Smooth muscle cell (in vitro differentiated cells): ENCODE measurements around the gene CA7. TPM values are rescaled to one million over a fixed set of nuclear protein-coding genes. Genes with fewer than 3 reads are reported as not detected.

Experiments used
- DNase-seq: peaks from one replicate; lab custom pipeline; 2025; ENCODE audit not compliant: unreplicated experiment; lab: John Stamatoyannopoulos, UW
- H2AFZ ChIP-seq: fragments of 200-600 bp; sonication (generic); 2 replicates; pipeline ENCODE4 v1.6.0; 2016; ENCODE audit warnings: antibody characterized with exemption, low read depth, mild to moderate bottlenecking
- H3F3A ChIP-seq: fragments of 200-600 bp; sonication (generic); 2 replicates; pipeline ENCODE4 v1.6.0; 2017; ENCODE audit warnings: antibody characterized with exemption, low read depth
- H3K27ac ChIP-seq: fragments of 200-600 bp; sonication (generic); 2 replicates; pipeline ENCODE4 v1.5.1; 2016; ENCODE audit warnings: low read depth, mild to moderate bottlenecking
- H3K27me3 ChIP-seq: fragments of 200-600 bp; sonication (generic); 2 replicates; pipeline ENCODE4 v1.6.1; 2016; ENCODE audit warnings: low read depth, mild to moderate bottlenecking
- H3K36me3 ChIP-seq: fragments of 200-600 bp; sonication (generic); 2 replicates; pipeline ENCODE4 v1.5.1; 2016; ENCODE audit warnings: low read depth
- H3K4me1 ChIP-seq: fragments of 200-600 bp; sonication (generic); 2 replicates; pipeline ENCODE4 v1.5.1; 2016; ENCODE audit warnings: low read depth
- H3K4me2 ChIP-seq: fragments of 200-600 bp; sonication (generic); 2 replicates; pipeline ENCODE4 v1.6.0; 2016; ENCODE audit warnings: mild to moderate bottlenecking
- H3K4me3 ChIP-seq: fragments of 200-600 bp; sonication (generic); 2 replicates; pipeline ENCODE4 v1.5.1; 2016; ENCODE audit warnings: mild to moderate bottlenecking
- H3K79me2 ChIP-seq: fragments of 200-600 bp; sonication (generic); 2 replicates; pipeline ENCODE4 v1.6.0; 2016; ENCODE audit warnings: low read depth, mild to moderate bottlenecking
- H3K9ac ChIP-seq: fragments of 200-600 bp; sonication (generic); 2 replicates; pipeline ENCODE4 v1.6.0; 2016; ENCODE audit warnings: low read depth
- H3K9me3 ChIP-seq: fragments of 200-600 bp; sonication (generic); replicated peaks from 2 replicates; pipeline ENCODE4 v1.5.1; 2016; ENCODE audit warnings: low read depth
- H4K20me1 ChIP-seq: fragments of 200-600 bp; sonication (generic); 2 replicates; pipeline ENCODE4 v1.6.0; 2016; ENCODE audit warnings: low read depth
- CTCF ChIP-seq: fragments of 200-600 bp; sonication (generic); IDR thresholded peaks from 2 replicates; pipeline ENCODE4 v1.5.1; 2017; ENCODE audit warnings: borderline replicate concordance, mild to moderate bottlenecking, antibody characterized with exemption; ENCODE audit not compliant: insufficient read depth, poor library complexity, severe bottlenecking
- WGBS: methylation state at CpG from one replicate; pipeline ENCODE4 v1.1.7; 2016; ENCODE audit warnings: low lambda C conversion rate; 5-methylcytosine and 5-hydroxymethylcytosine counted together
- polyA plus RNA-seq: library from polyadenylated mRNA; unstranded; fragments of >200 nt; fragmentation: Nextera tagmentation; extraction: Ambion mirVana; gene quantifications from 2 replicates; pipeline ENCODE4 v1.2.1, GENCODE V29; 2016
- total RNA-seq: library from RNA; depleted of rRNA; stranded (reverse); fragments of >200 nt; gene quantifications from 2 replicates; pipeline ENCODE4 v1.2.3, GENCODE V29; 2014

CA7 gene
- total and polyA plus RNA-seq, 2 experiments from 2014 or later = not detected

- peaks cover 23% of the 10 kb centered on the region for H4K20me1 ChIP-seq
- no peak overlapping the region for H2AFZ ChIP-seq
- no peaks in the 10 kb centered on the region for H3K36me3 ChIP-seq
- H3K27ac ChIP-seq = no peak overlapping the region
- TF ChIP-seq CTCF = no peak
- no peak overlapping the region for H3K4me3 ChIP-seq
- DNase-seq = no peak
- no peak overlapping the region for H3K9ac ChIP-seq
- H3K79me2 ChIP-seq = peaks cover 16% of the 10 kb centered on the region
- H3K9me3 ChIP-seq = no peaks in the 10 kb centered on the region
- peaks cover 11% of the 10 kb centered on the region for H3K4me1 ChIP-seq
- WGBS = 91% methylated on average over 3 of the region's 3 CpGs
- peaks cover 11% of the 10 kb centered on the region for H3K27me3 ChIP-seq
- H3F3A ChIP-seq = no peaks in the 10 kb centered on the region
- H3K4me2 ChIP-seq = no peak overlapping the region
These were observed 12.0 kb upstream of the CA7 start for GRCh38 chr16:66832190-66832589.

GRCh38 chr16:66832661-66833305 lies 11.4 kb upstream of the CA7 start:
- Histone ChIP-seq H3K36me3 (no peaks in the 10 kb centered on the region), H3K9me3 (no peaks in the 10 kb centered on the region), H4K20me1 (peaks cover 21% of the 10 kb centered on the region), H3K9ac (no peak overlapping the region), H3K4me1 (peaks cover 11% of the 10 kb centered on the region), H3K27me3 (peaks cover 17% of the 10 kb centered on the region), H3K79me2 (peaks cover 15% of the 10 kb centered on the region), H3F3A (no peaks in the 10 kb centered on the region), H3K27ac (no peak overlapping the region), H2AFZ (no peak overlapping the region), H3K4me3 (no peak overlapping the region), H3K4me2 (no peak overlapping the region)
- TF ChIP-seq CTCF = no peak
- no peak for DNase-seq
- 81% methylated on average over 7 of the region's 7 CpGs for WGBS

- H4K20me1 ChIP-seq = peaks cover 3% of the 10 kb centered on the region
- no peak overlapping the region for H3K9ac ChIP-seq
- no peak overlapping the region for H3K27ac ChIP-seq
- no peak overlapping the region for H3K4me2 ChIP-seq
- H2AFZ ChIP-seq = no peak overlapping the region
- peaks cover 4% of the 10 kb centered on the region for H3K4me1 ChIP-seq
- no peak for DNase-seq
- peaks cover 36% of the 10 kb centered on the region for H3K27me3 ChIP-seq
- H3F3A ChIP-seq = no peaks in the 10 kb centered on the region
- TF ChIP-seq CTCF = no peak
- no peaks in the 10 kb centered on the region for H3K36me3 ChIP-seq
- H3K9me3 ChIP-seq = no peaks in the 10 kb centered on the region
- H3K79me2 ChIP-seq = peaks cover 7% of the 10 kb centered on the region
- 87% methylated on average over 5 of the region's 5 CpGs for WGBS
- H3K4me3 ChIP-seq = no peak overlapping the region
These were observed 9.5 kb upstream of the CA7 start for GRCh38 chr16:66834746-66835145.

- H2AFZ ChIP-seq = no peak overlapping the region
- 61% methylated on average over 3 of the region's 3 CpGs for WGBS
- no peak overlapping the region for H3K4me3 ChIP-seq
- H3F3A ChIP-seq = no peaks in the 10 kb centered on the region
- no peak overlapping the region for H3K27ac ChIP-seq
- H3K36me3 ChIP-seq = no peaks in the 10 kb centered on the region
- no peak overlapping the region for H3K9ac ChIP-seq
- peaks cover 87% of the 10 kb centered on the region for H3K27me3 ChIP-seq
- no peaks in the 10 kb centered on the region for H3K79me2 ChIP-seq
- no peaks in the 10 kb centered on the region for H3K9me3 ChIP-seq
- no peak for DNase-seq
- no peak overlapping the region for H3K4me2 ChIP-seq
- no peaks in the 10 kb centered on the region for H3K4me1 ChIP-seq
- TF ChIP-seq CTCF = no peak
- H4K20me1 ChIP-seq = no peaks in the 10 kb centered on the region
These were observed 3.3 kb upstream of the CA7 start for GRCh38 chr16:66840883-66841282.
